A549 treated with Hydrocortisone at 1 μM for 4 hours (cell line): ENCODE results near the gene AMOTL2. TPM values are rescaled to one million over a fixed set of nuclear protein-coding genes. Genes with fewer than 3 reads are reported as not detected.

Experiments
- total RNA-seq: library from RNA; stranded (reverse); fragments of 200-300 nt; extraction: Qiagen RNA extraction; gene quantifications from 5 replicates; pipeline ENCODE4 v1.2.3, GENCODE V29; 2022

AMOTL2 gene
- 48.8 to 54.2 TPM (median 50.3 TPM) in 5 replicates for total RNA-seq

DNA sequence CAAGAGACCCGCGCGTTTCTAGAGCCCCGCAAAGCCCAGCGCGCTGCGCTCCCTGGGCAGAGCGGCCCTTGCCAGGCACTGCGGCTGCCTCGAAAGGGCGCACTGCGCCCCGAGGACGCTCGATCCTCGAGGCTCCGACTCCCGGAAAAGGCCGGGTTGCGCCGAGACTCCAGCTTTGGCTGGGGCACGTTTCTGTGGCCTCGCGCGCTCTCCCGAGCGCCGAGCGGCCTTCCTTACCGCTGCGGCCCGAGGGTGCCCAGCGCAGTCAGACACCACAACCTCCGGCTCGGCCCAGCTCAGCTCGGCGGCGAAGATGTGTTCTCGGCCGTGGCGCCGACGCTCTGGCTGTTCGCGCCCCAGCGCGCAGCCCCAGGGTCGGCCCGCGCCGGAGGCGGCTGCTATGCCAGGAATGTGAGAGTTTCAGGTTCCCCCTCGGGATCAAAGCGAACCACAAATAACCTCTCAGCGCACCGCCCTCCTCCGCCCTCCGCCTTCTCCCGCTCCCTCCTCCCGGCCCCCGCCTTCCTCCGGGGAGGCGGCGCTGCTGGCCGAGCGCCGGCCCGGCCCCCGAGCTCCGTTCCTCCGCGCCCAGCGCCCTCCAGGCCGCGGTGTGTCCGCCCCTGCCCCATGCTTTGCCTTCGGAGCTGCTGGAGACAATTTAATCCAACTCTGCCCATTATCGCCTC is at the start of gene AMOTL2:
TSS of gene AMOTL2 (minus strand) at position 343 of the 686 bp plus-strand sequence. CDS start 3,014 bp downstream, outside the sequence.

Other genes starting within 250 kb of the AMOTL2 start
- gene RYK, start 123.6 kb downstream of the AMOTL2 start, total RNA-seq = 25.1 to 37.1 TPM (median 28.3 TPM) in 5 replicates
- gene ANAPC13, start 111.5 kb upstream of the AMOTL2 start, total RNA-seq = 46.4 to 55.3 TPM (median 49.5 TPM) in 5 replicates
- gene CEP63, start 111.6 kb upstream of the AMOTL2 start, total RNA-seq = 11.9 to 19.2 TPM (median 13.4 TPM) in 5 replicates